A673 (cell line): ENCODE results near the gene LBH. TPM values are rescaled to one million over a fixed set of nuclear protein-coding genes. Genes with fewer than 3 reads are reported as not detected.

ENCODE experiments used
- BruUV-seq: library from RNA; stranded (reverse); fragments of 400-500 nt; replicated peaks from 2 replicates; lab custom pipeline; 2021; lab: Mats Ljungman, UMichigan
- CTCF ChIA-PET: fragments of 300-600 bp; sonication (Branson Sonifier 250); formaldehyde crosslinking; loops from one replicate; lab custom pipeline; 2022; ENCODE audit warnings: antibody characterized with exemption; lab: Charles Lee
- POLR2A ChIA-PET: fragments of 300-600 bp; sonication (Branson Sonifier 250); formaldehyde crosslinking; loops from one replicate; lab custom pipeline; 2022; ENCODE audit warnings: antibody characterized with exemption; ENCODE audit not compliant: low non-redundant PET; lab: Charles Lee
- DNase-seq: peaks from one replicate; pipeline ENCODE4 v3.0.0-alpha.2; 2015; ENCODE audit warnings: low spot score
- H3K27ac ChIP-seq: fragments of 200-600 bp; sonication (generic); 2 replicates; pipeline ENCODE4 v1.5.1; 2016; ENCODE audit warnings: mixed run types, low read depth, mild to moderate bottlenecking, mixed read lengths, antibody characterized with exemption, low read length; ENCODE audit not compliant: poor library complexity, severe bottlenecking
- H3K27me3 ChIP-seq: fragments of 200-600 bp; sonication (generic); replicated peaks from 2 replicates; pipeline ENCODE4 v1.6.1; 2017; ENCODE audit warnings: mixed run types, low read depth, mild to moderate bottlenecking, mixed read lengths, antibody characterized with exemption, low read length; ENCODE audit not compliant: insufficient read depth, poor library complexity
- H3K36me3 ChIP-seq: fragments of 200-600 bp; sonication (generic); 2 replicates; pipeline ENCODE4 v1.6.1; 2016; ENCODE audit warnings: mixed run types, mild to moderate bottlenecking, mixed read lengths, antibody characterized with exemption, low read length; ENCODE audit not compliant: insufficient read depth, poor library complexity, severe bottlenecking
- H3K4me1 ChIP-seq: fragments of 200-600 bp; sonication (generic); 2 replicates; pipeline ENCODE4 v1.6.1; 2017; ENCODE audit warnings: mixed run types, mild to moderate bottlenecking, mixed read lengths, antibody characterized with exemption, low read length; ENCODE audit not compliant: insufficient read depth, poor library complexity, severe bottlenecking
- H3K4me3 ChIP-seq: fragments of 200-600 bp; sonication (generic); 2 replicates; pipeline ENCODE4 v1.5.1; 2016; ENCODE audit warnings: low read depth, mixed run types, mild to moderate bottlenecking, mixed read lengths, low read length; ENCODE audit not compliant: poor library complexity, severe bottlenecking
- H3K9me3 ChIP-seq: fragments of 200-600 bp; sonication (generic); 2 replicates; pipeline ENCODE4 v1.6.1; 2016; ENCODE audit warnings: mixed run types, low read depth, mild to moderate bottlenecking, mixed read lengths, antibody characterized with exemption, low read length; ENCODE audit not compliant: poor library complexity, severe bottlenecking
- EZH2 ChIP-seq: fragments of 200-600 bp; sonication (generic); IDR thresholded peaks from 2 replicates; pipeline ENCODE4 v1.6.1; 2017; ENCODE audit warnings: borderline replicate concordance, low read depth, mild to moderate bottlenecking, mixed read lengths, antibody characterized with exemption, low read length; ENCODE audit not compliant: poor library complexity, severe bottlenecking
- intact Hi-C: fragments of 100-400 bp; cut with micrococcal nuclease; formaldehyde crosslinking; loops from one replicate; pipeline ENCODE4 v1.10.0; 2022; ENCODE audit not compliant: unreplicated experiment
- total RNA-seq: library from RNA; stranded (reverse); gene quantifications from 2 replicates; pipeline ENCODE4 v1.2.3, GENCODE V29; 2021
- TF ChIP-seq, protein P1 (sequence below): fragments of 300-800, 200-600 bp; sonication (generic); conservative IDR thresholded peaks from 2 replicates; pipeline ENCODE4 v1.5.1; 2017; ENCODE audit warnings: low read depth, mild to moderate bottlenecking, antibody characterized with exemption, low read length, moderate library complexity, mixed read lengths

Gene LBH
- total RNA-seq, 1 experiment from 2014 or later, result 140 TPM

DNA sequence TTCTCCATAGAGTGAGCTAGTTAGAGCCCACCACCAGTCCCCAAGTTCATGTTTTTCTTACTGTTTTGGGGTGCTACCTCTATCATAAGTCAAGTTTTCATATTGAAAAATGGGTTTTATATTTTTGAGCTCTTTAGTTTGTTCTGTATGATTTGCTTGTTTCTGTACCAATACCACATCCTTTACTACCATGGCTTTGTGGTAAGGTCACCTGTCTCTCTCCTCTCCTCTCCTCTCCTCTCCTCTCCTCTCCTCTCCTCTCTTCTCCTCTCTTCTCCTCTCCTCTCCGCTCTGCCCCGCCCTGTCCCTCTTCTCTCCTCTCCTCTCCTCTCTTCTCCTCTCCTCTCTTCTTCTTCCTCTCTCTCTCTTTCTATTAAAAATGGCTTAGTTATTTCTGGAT is 22.1 kb upstream of the LBH start:
- TF ChIP-seq EZH2, result no peak
- TF ChIP-seq, protein P1, sequence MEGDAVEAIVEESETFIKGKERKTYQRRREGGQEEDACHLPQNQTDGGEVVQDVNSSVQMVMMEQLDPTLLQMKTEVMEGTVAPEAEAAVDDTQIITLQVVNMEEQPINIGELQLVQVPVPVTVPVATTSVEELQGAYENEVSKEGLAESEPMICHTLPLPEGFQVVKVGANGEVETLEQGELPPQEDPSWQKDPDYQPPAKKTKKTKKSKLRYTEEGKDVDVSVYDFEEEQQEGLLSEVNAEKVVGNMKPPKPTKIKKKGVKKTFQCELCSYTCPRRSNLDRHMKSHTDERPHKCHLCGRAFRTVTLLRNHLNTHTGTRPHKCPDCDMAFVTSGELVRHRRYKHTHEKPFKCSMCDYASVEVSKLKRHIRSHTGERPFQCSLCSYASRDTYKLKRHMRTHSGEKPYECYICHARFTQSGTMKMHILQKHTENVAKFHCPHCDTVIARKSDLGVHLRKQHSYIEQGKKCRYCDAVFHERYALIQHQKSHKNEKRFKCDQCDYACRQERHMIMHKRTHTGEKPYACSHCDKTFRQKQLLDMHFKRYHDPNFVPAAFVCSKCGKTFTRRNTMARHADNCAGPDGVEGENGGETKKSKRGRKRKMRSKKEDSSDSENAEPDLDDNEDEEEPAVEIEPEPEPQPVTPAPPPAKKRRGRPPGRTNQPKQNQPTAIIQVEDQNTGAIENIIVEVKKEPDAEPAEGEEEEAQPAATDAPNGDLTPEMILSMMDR, result no peak
- H3K27me3 ChIP-seq, result no peaks in the 10 kb centered on the region
- BruUV-seq, result no TSS peak
- no peak overlapping the region for H3K4me3 ChIP-seq
- DNase-seq, result no peak
- ChIA-PET CTCF (interaction anchor here (1.2 to 2.6 kb wide), 2 partner anchors 497 to 502 kb away, joined by 4 to 39 read pairs; no protein-coding TSS in a partner anchor), POLR2A (no interaction called here)
- H3K27ac ChIP-seq, result no peak overlapping the region
- H3K36me3 ChIP-seq, result no peaks in the 10 kb centered on the region
- intact Hi-C loops, result loop anchor here (2.0 kb wide), 1 partner anchor 44 kb away; no protein-coding TSS in a partner anchor
- peaks cover 21% of the 10 kb centered on the region for H3K4me1 ChIP-seq
- H3K9me3 ChIP-seq, result no peaks in the 10 kb centered on the region

DNA sequence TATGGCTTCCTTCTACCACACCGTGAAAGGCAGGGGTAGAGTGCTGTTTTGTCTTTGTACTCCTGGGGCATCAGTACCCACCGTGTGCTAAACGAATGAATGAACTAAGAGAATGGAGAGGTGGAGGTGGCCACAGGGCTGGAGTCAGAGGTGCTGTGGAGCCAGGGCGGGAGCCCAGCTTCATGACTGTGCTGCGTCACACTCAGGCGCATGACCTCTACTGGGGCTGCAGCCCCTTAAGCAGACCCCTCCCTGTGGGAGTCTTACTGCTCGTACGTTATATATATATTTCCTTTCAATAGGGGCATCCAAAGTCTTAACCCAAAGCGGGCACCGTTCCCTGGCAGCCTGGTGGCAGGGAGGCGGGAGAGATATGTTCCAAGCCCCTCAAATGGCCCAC is 18.0 kb upstream of the LBH start:
- Histone ChIP-seq H3K9me3 (no peaks in the 10 kb centered on the region), H3K27ac (no peak overlapping the region), H3K27me3 (no peaks in the 10 kb centered on the region), H3K4me3 (no peak overlapping the region), H3K36me3 (no peaks in the 10 kb centered on the region), H3K4me1 (peaks cover 28% of the 10 kb centered on the region)
- no TSS peak for BruUV-seq
- ChIA-PET CTCF (no interaction called here), POLR2A (no interaction called here)
- TF ChIP-seq EZH2, result no peak
- TF ChIP-seq, protein P1, result no peak
- DNase-seq, result no peak
- intact Hi-C loops, result no loop called here

- Histone ChIP-seq H3K27ac (no peak overlapping the region), H3K4me1 (peaks cover 24% of the 10 kb centered on the region), H3K9me3 (no peaks in the 10 kb centered on the region), H3K4me3 (no peak overlapping the region), H3K36me3 (no peaks in the 10 kb centered on the region), H3K27me3 (no peaks in the 10 kb centered on the region)
- BruUV-seq, result no TSS peak
- DNase-seq, result peak; percentile 50
- ChIA-PET POLR2A (interaction anchor here (0.5 to 0.7 kb wide), 2 partner anchors 17 to 91 kb away, joined by 3 to 7 read pairs; no protein-coding TSS in a partner anchor), CTCF (interaction anchor here (0.6 kb wide), 1 partner anchor 526 kb away, joined by 6 read pairs; no protein-coding TSS in a partner anchor)
- TF ChIP-seq EZH2, result no peak
- TF ChIP-seq, protein P1, result no peak
- intact Hi-C loops, result no loop called here
These were observed 17.3 kb upstream of the LBH start for GRCh38 chr2:30213907-30214463.
